Left lobe of liver (tissue), 2 donors: ENCODE results near the gene GLI3. TPM values are rescaled to one million over a fixed set of nuclear protein-coding genes. Genes with fewer than 3 reads are reported as not detected.

Experiments used
- ATAC-seq: fragments of 200-7000 bp; cut with Tn5 transposase; one replicate; pipeline ENCODE4 v1.9.1; 2020; ENCODE audit warnings: mild to moderate bottlenecking, moderate library complexity
- DNase-seq: peaks from one replicate; pipeline ENCODE4 v3.0.0-alpha.2; 2020; ENCODE audit warnings: low spot score
- total RNA-seq: library from RNA; stranded (reverse); gene quantifications from one replicate; pipeline ENCODE4 v1.2.1, GENCODE V29; 2021
- donor health status: DM: no; HTN: no; CAD: no; lungs with moderate emphysema.
- donor health status: DM: no; HTN: yes; CAD: no.

Gene GLI3
- total RNA-seq, 1 donor from 2014 or later = 0.88 TPM

- DNase-seq (no peak), ATAC-seq (no peak)
Observed at GRCh38 chr7:42151309-42151708, 85.7 kb downstream of the GLI3 start.

- no peak for ATAC-seq
- no peak for DNase-seq
Observed at GRCh38 chr7:42145539-42145938, 91.5 kb downstream of the GLI3 start.

- DNase-seq (no peak), ATAC-seq (no peak)
Observed at GRCh38 chr7:42144604-42145003, 92.4 kb downstream of the GLI3 start.

- ATAC-seq (no peak), DNase-seq (no peak)
Observed at GRCh38 chr7:42143711-42144600, 93.1 kb downstream of the GLI3 start.

- ATAC-seq (no peak), DNase-seq (no peak)
Observed at GRCh38 chr7:42142089-42142488, 94.9 kb downstream of the GLI3 start.

GRCh38 chr7:42139751-42140150 lies 97.3 kb downstream of the GLI3 start:
- no peak for ATAC-seq
- DNase-seq = no peak

- ATAC-seq = no peak
- DNase-seq = no peak
Observed at GRCh38 chr7:42138691-42139090, 98.3 kb downstream of the GLI3 start.

- ATAC-seq (no peak), DNase-seq (no peak)
Observed at GRCh38 chr7:42137941-42138340, 99.1 kb downstream of the GLI3 start.

- ATAC-seq = no peak
- DNase-seq = no peak
Observed at GRCh38 chr7:42137431-42137830, 99.6 kb downstream of the GLI3 start.

- ATAC-seq (no peak), DNase-seq (no peak)
Observed at GRCh38 chr7:42135728-42136127, 101.3 kb downstream of the GLI3 start.

- ATAC-seq (no peak), DNase-seq (no peak)
Observed at GRCh38 chr7:42134276-42134876, 102.6 kb downstream of the GLI3 start.

- DNase-seq = no peak
- no peak for ATAC-seq
Observed at GRCh38 chr7:42133321-42133720, 103.7 kb downstream of the GLI3 start.

GRCh38 chr7:42128703-42129102 lies 108.3 kb downstream of the GLI3 start:
- DNase-seq = no peak
- no peak for ATAC-seq

GRCh38 chr7:42127232-42127622 lies 109.8 kb downstream of the GLI3 start:
- ATAC-seq = no peak
- no peak for DNase-seq

- ATAC-seq (no peak), DNase-seq (no peak)
Observed at GRCh38 chr7:42126475-42127231, 110.4 kb downstream of the GLI3 start.

- ATAC-seq (no peak), DNase-seq (no peak)
Observed at GRCh38 chr7:42125321-42125720, 111.7 kb downstream of the GLI3 start.

GRCh38 chr7:42123716-42124115 lies 113.3 kb downstream of the GLI3 start:
- DNase-seq (no peak), ATAC-seq (no peak)

GRCh38 chr7:42120191-42120590 lies 116.8 kb downstream of the GLI3 start:
- DNase-seq = no peak
- no peak for ATAC-seq

- DNase-seq = no peak
- ATAC-seq = no peak
Observed at GRCh38 chr7:42117201-42117600, 119.8 kb downstream of the GLI3 start.

GRCh38 chr7:42115795-42116194 lies 121.2 kb downstream of the GLI3 start:
- DNase-seq (no peak), ATAC-seq (no peak)

GRCh38 chr7:42110333-42110732 lies 126.7 kb downstream of the GLI3 start:
- ATAC-seq (no peak), DNase-seq (no peak)
